OCI-LY3 (cell line): ENCODE measurements around the gene HASPIN.

Experiments used
- CTCF ChIP-seq: fragments of 200-600, 300-600 bp; sonication (generic); IDR thresholded peaks from 2 replicates; pipeline ENCODE4 v1.5.1; 2014; ENCODE audit warnings: antibody characterized with exemption, low read length, low read depth
- EZH2phosphoT487 ChIP-seq: fragments of 200-600 bp; shearing (Covaris generic); IDR thresholded peaks from 2 replicates; pipeline ENCODE4 v1.6.1; 2018; ENCODE audit warnings: antibody characterized with exemption, mixed run types, low read depth

GRCh38 chr17:3755335-3756030 is 31.8 kb downstream of the HASPIN start:
- TF ChIP-seq CTCF = no peak
- no peak for TF ChIP-seq EZH2phosphoT487
